GM23338 (cell line): ENCODE measurements around the gene KCNK15. TPM values are rescaled to one million over a fixed set of nuclear protein-coding genes. Genes with fewer than 3 reads are reported as not detected.

Experiments
- ATAC-seq: fragments of 200-7000 bp; cut with Tn5 transposase; 3 replicates; pipeline ENCODE4 v1.9.1; 2020
- DNase-seq: peaks from one replicate; pipeline ENCODE4 v3.0.0-alpha.2; 2015; ENCODE audit warnings: low spot score
- H2AFZ ChIP-seq: fragments of 200-600 bp; sonication (generic); 2 replicates; pipeline ENCODE4 v1.8.0; 2016; ENCODE audit warnings: antibody characterized with exemption, mild to moderate bottlenecking, moderate library complexity
- H3F3A ChIP-seq: fragments of 200-600 bp; sonication (generic); replicated peaks from 2 replicates; pipeline ENCODE4 v1.8.0; 2017; ENCODE audit warnings: antibody characterized with exemption, mixed run types, low read depth
- H3K27ac ChIP-seq: fragments of 200-600 bp; sonication (generic); 2 replicates; pipeline ENCODE4 v1.6.1; 2016; ENCODE audit warnings: low read depth
- H3K27me3 ChIP-seq: fragments of 200-600 bp; sonication (generic); 2 replicates; pipeline ENCODE4 v1.8.0; 2016; ENCODE audit warnings: mild to moderate bottlenecking, mixed run types, moderate library complexity; ENCODE audit not compliant: insufficient read depth
- H3K36me3 ChIP-seq: fragments of 200-600 bp; sonication (generic); 2 replicates; pipeline ENCODE4 v1.8.0; 2016; ENCODE audit warnings: mild to moderate bottlenecking; ENCODE audit not compliant: insufficient read depth
- H3K4me1 ChIP-seq: fragments of 200-600 bp; sonication (generic); 2 replicates; pipeline ENCODE4 v1.8.0; 2016; ENCODE audit warnings: mild to moderate bottlenecking, moderate library complexity; ENCODE audit not compliant: insufficient read depth
- H3K4me2 ChIP-seq: fragments of 200-600 bp; sonication (generic); 2 replicates; pipeline ENCODE4 v1.7.1; 2017; ENCODE audit warnings: mixed run types
- H3K4me3 ChIP-seq: fragments of 200-600 bp; sonication (generic); 2 replicates; pipeline ENCODE4 v1.6.1; 2016; ENCODE audit warnings: mixed run types
- H3K79me2 ChIP-seq: fragments of 200-600 bp; sonication (generic); replicated peaks from 2 replicates; pipeline ENCODE4 v1.8.0; 2017; ENCODE audit warnings: mild to moderate bottlenecking; ENCODE audit not compliant: insufficient read depth
- H3K9me2 ChIP-seq: fragments of 200-600 bp; sonication (generic); 2 replicates; pipeline ENCODE4 v1.8.0; 2017; ENCODE audit not compliant: insufficient read depth
- H4K20me1 ChIP-seq: fragments of 200-600 bp; sonication (generic); replicated peaks from 2 replicates; pipeline ENCODE4 v1.8.0; 2017; ENCODE audit warnings: mild to moderate bottlenecking; ENCODE audit not compliant: insufficient read depth
- H3K27ac Mint-ChIP-seq: 2 replicates; pipeline ENCODE4 v1.8.0; 2020; ENCODE audit warnings: inconsistent platforms, mild to moderate bottlenecking, moderate library complexity, mixed read lengths
- H3K27me3 Mint-ChIP-seq: 3 replicates; pipeline ENCODE4 v1.8.0; 2022; ENCODE audit warnings: low read depth, mild to moderate bottlenecking, moderate library complexity, mixed read lengths, inconsistent platforms; ENCODE audit not compliant: insufficient read depth, poor library complexity
- H3K36me3 Mint-ChIP-seq: 3 replicates; pipeline ENCODE4 v1.8.0; 2021; ENCODE audit warnings: low read depth, mild to moderate bottlenecking, inconsistent platforms, moderate library complexity, mixed read lengths
- H3K4me1 Mint-ChIP-seq: 3 replicates; pipeline ENCODE4 v1.8.0; 2020; ENCODE audit warnings: mild to moderate bottlenecking, inconsistent platforms, mixed read lengths
- H3K4me3 Mint-ChIP-seq: 3 replicates; pipeline ENCODE4 v1.8.0; 2021; ENCODE audit warnings: moderate library complexity, mild to moderate bottlenecking, inconsistent platforms, mixed read lengths
- H3K9me3 Mint-ChIP-seq: 3 replicates; pipeline ENCODE4 v1.8.0; 2020; ENCODE audit warnings: moderate library complexity, mild to moderate bottlenecking, inconsistent platforms, mixed read lengths
- CREB1 ChIP-seq: fragments of 250-450 bp; sonication (Bioruptor Pico); IDR thresholded peaks from 2 replicates; pipeline ENCODE4 v1.5.0; 2020; ENCODE audit warnings: low read depth, mild to moderate bottlenecking, moderate library complexity
- REST ChIP-seq: IDR thresholded peaks from one replicate; pipeline ENCODE4 v1.6.1; 2018; ENCODE audit warnings: antibody characterized with exemption; ENCODE audit not compliant: unreplicated experiment
- ZNF462 ChIP-seq: fragments of 250-450 bp; sonication (Bioruptor Pico); IDR thresholded peaks from 2 replicates; pipeline ENCODE4 v1.5.0; 2020; ENCODE audit warnings: mild to moderate bottlenecking, moderate library complexity
- polyA plus RNA-seq: library from polyadenylated mRNA; unstranded; fragments of >200 nt; fragmentation: Nextera tagmentation; extraction: Ambion mirVana; gene quantifications from 2 replicates; pipeline ENCODE4 v1.2.1, GENCODE V29; 2016
- total RNA-seq: library from RNA; depleted of rRNA; stranded (reverse); fragments of >200 nt; shearing (Covaris generic); gene quantifications from 2 replicates; pipeline ENCODE4 v1.2.3, GENCODE V29; 2014

Gene KCNK15
- total and polyA plus RNA-seq, 2 experiments from 2014 or later, result 0.63 to 3.3 TPM

- Mint-ChIP-seq H3K36me3 (no peaks in the 10 kb centered on the region), H3K4me3 (peak overlapping the region; percentile 31), H3K9me3 (no peaks in the 10 kb centered on the region), H3K27me3 (peaks cover 5% of the 10 kb centered on the region), H3K4me1 (peaks cover 43% of the 10 kb centered on the region), H3K27ac (peak overlapping the region; percentile 72)
- peak overlapping the region; percentile 37 for H3K4me2 ChIP-seq
- peaks cover 23% of the 10 kb centered on the region for H3K4me1 ChIP-seq
- no peaks in the 10 kb centered on the region for H4K20me1 ChIP-seq
- H2AFZ ChIP-seq, result no peak overlapping the region
- no peaks in the 10 kb centered on the region for H3K36me3 ChIP-seq
- ATAC-seq (peak; percentile 66), DNase-seq (peak; percentile 70)
- H3K4me3 ChIP-seq, result no peak overlapping the region
- no peaks in the 10 kb centered on the region for H3F3A ChIP-seq
- TF ChIP-seq REST (no peak), ZNF462 (CRISPR knock-in tag) (no peak), CREB1 (CRISPR knock-in tag) (0 out of 2 replicates have a peak, but pooled peaks have one; percentile 3)
- no peaks in the 10 kb centered on the region for H3K9me2 ChIP-seq
- no peak overlapping the region for H3K27ac ChIP-seq
- H3K79me2 ChIP-seq, result no peaks in the 10 kb centered on the region
- no peaks in the 10 kb centered on the region for H3K27me3 ChIP-seq
Observed at GRCh38 chr20:44728801-44729443, 16.7 kb upstream of the KCNK15 start.
